GM04503 (cell line): ENCODE results near the gene VAPA.

Experiments
- DNase-seq: peaks from one replicate; pipeline ENCODE4 v3.0.0-alpha.2; 2012; ENCODE audit warnings: low read depth

VAPA gene

DNA sequence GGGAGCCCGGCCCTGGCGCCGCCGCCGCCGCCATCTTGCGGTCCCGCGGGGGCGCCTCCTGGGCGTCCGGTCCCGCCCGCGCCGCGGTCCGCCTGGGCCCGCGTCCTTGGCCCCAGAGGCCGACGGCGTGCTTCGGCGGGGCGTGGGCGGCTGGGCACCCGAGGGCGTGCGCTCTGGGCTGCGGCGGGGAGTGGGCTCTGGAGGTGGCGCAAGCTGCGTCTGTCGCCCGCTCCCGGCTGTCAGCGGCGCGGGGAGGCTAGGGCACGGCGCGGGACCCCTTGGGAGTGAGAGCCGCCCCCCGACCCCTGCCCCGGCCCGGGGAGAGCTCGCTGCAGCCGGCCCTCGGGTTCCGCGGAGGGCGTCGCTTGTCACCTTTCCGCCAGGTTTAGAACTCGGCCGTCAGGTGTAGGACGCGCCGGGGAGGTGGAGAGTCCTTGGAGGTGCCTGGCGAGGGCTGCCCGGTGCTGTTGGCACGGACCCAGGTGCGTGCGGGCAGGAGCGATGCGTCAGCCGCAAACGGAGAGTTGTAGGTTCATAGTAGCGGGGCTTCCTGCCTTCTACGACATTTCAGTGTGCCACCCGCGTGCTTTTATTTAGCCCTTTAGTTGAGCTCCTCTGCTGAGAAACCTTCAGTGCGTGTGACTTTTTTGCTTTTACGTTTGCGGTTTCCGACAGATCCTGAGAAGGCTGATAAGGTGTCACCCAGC, 921 bp downstream of the VAPA start:
- peak; percentile 29 for DNase-seq

DNA sequence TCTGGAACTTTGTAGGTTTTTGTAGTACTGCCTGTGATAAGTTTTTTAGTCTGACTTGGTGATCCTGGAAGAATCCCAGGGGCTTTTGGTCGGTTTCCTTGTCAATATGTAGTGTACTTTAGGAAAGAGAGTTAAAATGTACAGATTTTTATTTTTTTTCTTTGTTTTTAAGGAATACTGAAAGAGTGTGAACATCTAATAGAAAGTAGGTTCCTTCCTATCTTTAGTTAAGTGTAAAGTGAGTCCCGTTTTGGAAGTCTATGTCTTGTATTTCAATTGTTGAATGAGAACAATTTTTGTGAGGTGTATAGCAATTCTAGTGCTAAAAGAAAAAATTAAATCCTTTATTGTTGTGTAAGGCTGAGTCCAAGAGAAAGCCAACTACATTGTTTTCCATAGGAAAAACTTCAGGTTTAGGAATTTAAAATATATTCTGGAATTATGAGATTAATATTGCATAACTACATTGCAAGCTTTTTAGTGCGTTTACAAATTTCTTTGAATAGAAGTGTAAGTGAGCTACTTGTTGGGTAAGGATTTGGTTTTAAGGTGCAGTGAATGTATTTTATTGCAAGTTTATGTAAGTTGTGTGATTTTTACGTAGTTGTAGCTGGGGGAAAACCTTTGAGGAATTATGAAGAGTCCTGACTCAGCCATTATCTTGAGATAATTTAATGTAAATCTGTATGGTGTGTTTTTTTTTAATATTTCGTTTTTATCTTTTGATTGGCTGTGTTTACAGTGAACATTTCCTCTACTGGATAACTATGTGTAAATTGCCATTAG, 1.7 kb downstream of the VAPA start:
- DNase-seq: no peak

DNA sequence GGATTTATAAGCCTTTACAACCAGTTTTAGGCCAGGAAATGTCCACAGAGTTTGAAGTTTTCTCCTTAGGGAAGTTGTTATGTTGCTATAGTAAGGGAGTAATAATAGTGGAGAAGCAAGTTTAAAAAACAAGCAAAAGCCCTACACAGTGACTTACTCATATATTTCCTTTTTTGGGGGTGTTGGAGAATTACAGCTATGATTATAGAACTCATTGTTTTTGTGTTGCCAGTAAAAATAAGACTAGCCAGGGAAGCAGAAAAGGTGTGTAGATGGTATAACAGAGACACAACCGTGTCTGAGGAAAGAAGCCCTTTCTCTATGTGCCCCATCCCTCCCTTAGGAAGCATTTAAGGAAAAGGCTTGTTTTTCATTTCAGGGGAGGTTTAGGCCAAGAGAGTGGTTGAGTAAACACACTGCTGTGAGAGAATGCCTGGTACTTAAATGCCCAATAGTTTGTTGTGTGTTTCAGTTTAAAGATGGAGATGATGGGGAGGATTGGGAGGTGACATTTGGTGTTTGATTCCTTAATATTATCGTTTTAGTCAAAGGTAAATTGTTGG, 2.3 kb downstream of the VAPA start:
- no peak for DNase-seq

DNA sequence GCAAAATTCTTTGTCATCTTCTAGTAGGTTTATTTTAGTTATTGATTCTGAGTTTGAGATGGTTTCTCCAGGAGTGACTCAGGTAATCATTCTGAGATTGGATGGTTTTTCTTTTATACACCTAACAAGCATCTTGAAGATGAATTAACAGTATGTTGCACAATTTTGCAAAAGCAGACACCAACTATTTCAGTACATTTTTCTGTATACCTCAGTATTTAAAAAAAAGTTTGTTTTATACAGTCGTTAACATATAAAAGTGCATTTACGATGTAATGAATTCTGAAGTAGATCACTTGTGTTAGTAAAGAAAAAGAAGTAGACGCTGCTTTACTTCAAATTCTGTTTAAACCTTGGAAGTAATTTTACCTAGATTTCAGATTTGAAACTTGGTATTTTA, 3.0 kb downstream of the VAPA start:
- no peak for DNase-seq

DNA sequence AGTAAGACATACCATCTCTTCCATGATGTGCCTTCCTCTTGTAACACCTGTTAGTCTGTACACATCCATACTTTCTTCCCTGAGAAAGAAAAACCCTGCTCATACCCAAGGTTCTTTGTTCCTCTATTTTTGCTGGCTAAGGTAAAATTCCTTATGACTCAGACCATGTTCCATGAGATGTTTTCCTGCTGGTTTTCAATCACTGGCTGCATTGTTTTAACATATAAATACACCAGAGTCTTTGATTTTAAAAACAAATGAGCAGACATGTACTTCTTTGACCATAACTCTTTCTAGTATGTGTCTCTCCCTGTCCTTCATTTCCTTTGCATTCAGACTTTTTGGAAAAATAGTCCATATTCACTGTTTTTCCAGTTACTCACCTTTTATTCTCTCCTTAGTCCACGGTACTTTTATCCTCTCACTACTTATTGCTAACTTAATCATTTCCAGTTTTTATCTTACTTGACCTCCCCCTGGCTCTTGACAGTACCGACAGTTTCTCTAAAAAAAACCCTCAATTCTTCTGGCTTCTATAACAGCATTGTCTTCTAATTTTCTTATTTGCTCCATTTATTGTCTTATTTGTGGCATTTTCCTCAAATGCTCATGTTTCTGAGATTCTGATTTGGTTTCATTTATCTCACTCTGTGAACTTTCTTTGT, 4.3 kb downstream of the VAPA start:
- DNase-seq: no peak

DNA sequence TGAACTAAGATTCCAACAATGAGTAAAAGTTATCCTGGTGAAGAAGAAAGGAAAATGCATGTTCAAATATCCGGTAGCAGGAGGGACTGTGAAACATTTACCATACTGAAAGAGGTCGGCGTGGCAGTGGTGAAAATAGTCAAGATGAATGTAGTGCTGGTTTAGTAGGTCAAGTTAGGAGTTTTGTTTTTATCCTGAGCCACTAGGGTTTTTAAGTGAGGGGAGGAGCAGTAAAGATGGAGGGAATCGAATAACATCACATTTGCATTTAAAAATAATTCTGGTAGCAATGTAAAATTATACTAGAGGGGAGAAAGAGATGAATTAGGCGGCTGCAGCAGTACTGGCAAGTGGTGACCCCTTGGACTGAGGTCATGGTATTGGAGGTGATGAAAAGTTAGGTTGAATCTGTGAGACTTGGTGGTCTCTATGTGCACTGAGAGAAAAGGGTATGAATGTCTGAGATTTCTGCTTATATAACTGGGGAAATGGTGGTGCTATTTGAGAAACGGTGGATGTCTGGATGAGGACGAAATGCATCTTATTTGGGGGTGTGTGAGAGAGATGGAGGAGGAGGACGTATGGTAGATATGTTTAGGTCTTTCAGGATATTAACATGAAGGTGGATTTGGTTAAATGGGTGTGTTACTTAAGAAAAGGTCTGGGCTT, 5.9 kb downstream of the VAPA start:
- DNase-seq: no peak

DNA sequence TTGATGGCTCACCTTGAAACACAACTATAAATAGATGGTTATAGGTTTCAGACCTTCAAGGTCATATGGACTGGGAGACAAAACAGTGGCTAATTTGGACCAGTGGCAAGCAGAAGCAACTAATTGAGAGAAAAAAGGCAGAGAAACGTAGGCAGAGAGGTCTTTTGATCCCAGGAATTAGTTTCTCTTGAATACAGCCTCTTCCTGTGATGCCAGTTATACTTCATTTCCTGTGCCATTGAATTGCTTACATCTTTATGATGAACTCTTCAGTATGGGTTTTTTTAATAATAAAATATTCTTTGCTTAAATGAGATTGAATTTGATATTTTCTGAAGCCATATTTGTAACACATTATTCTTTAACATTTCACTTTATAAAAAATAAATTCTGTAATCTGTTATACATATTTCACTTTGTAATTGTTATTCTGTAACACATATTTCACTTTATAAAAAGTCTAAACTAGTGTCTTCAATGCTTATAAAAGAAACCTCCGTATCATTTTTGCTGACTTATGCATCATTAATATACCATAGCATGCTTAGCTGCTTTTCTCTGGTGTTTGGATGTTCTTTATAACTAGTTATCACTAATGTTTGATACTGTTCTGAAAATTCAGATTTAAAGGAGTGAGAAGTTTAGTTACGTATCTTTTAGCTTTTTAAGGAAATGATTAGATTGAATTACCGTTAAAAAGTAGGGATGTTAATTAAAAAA, 8.9 kb downstream of the VAPA start:
- DNase-seq: no peak

DNA sequence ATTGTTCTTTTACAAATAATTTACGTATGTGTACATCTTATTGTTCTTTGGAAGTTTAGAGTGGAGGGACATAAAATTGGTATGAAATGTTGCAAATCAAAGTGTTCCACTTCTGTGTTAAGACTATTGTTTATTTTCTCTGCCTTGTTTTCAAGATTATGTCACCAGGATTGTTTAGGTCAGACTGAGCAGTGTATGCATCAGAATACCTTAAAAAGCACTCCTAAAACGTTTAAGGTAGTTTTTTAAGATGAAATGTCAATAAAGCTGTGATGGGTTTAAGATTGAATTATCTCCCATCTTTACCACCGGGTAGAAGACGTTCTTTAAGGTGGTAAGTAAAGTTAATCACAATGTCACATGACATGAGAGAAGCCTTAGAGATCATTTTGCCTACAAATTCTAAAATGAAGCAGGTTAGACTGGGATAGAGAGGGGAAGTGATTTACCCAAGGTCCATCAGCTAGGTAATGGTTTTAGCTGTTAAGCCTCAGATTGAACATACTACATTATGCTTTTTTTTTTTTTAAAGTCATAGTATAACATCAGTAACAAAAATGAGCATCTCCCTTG, 10.6 kb downstream of the VAPA start:
- no peak for DNase-seq

DNA sequence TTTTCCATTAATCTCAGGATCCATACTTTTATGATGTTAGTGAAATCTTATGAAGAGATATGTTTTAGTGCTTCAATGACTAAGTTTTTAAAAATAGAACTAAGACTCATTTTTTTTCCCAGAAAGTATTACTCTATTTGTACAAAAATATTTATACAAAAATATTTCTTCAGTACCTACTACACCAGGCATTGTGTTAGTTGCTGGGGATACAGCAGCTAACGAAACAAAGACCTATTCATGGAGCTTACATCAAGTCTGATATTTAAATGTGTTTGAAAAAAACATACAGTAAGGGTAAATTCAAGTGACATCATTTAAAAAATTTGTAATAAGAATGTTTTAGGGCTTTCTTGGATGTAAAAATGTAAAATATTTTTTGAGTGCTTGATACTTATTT, 11.6 kb downstream of the VAPA start:
- DNase-seq: peak; percentile 22

DNA sequence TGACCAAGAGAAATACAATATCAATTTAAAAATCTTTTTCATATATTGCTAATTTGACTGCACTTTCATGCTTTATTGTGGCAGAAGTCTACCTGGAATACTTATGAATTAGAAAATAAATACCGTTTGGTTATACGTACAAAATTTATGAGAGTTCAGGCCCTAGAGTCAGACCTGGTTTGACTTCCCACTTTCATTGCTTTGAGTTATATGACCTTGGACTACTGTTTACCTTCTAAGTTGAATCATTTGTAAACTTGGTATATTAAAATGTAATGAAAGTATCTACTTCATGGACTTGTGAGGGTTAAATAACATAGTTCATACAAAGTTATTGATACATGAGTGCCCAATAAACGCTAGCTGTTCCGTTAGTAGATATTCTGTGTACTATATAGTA, 12.0 kb downstream of the VAPA start:
- DNase-seq: no peak

DNA sequence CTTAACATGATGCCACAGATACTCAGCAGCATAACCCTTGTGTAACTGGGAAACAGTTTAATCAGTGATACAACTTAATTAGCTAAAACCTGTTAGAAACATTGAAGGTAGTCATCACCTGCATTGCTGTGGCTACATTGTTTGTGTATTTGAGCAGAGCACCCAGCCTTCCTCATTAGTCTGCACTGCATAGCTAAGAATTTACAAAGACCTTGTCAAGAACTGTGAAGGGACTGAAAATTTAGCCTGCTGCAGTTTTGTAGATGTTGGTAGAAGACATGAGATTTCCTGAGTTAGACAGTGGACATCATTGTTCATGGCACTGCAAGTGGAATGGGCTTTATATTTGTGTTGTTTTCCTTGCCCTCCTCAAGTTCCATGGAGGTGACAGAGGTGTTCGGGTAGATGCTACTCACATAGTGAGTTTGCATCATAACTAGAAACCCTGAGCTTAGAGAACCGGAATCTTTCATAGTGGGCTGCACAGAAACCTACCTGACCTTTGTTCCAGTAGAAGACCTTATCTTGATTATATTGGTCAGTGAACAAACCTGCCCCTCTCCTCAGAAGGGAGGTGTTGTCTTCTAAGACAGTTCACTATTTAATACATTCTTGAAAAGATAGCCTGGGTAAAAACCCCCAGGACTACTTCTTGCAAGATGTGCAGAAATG, 12.5 kb downstream of the VAPA start:
- DNase-seq: no peak

DNA sequence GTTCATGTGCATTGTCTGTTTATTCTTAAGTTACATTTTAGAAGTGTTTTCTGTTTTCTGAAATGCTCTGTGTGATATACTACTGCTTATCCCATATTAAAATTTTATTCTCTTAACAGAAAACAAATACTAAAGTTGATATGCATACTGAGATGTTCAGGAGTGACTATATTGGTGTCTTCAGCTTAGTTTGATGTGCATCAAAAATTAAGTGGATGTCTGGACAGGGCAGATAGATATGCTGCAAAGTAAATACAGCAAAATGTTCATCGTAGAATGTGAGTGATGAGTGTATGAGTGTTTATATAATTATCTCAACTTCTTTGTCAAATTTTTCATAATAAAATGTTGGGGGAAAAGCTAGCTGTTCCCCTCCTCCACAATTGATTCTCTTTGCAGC, 13.2 kb downstream of the VAPA start:
- DNase-seq: no peak

DNA sequence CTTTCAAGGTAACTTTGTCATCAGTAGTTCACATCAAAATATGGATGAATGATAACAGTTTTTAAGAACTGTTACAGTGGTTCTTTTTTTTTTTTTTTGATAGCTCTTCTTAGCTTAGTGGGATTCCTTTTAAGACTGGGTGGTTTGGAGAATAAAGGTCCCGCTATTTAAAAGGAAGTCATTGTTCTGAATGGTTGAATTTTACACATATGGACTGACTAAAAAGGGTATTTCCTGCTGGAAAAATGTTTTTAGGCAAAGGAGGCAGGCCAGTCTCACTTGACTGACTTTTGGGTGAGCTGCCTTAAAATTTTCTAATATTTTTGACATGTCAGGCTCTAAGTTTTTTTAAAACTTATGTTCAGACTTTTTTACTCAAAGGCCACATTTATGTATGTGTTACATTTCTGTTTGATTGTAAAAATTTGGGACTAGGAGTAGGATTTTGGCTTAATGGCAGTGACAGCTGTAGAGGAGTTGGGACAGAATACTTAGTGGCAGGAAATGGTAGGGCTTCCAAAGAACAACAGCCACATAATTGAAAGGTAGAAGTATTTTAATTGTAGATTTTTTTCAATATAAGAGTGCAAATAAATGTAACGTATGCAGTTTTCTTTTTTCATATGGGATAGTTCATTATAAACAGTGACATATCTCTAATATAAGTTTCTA, 13.7 kb downstream of the VAPA start:
- no peak for DNase-seq

DNA sequence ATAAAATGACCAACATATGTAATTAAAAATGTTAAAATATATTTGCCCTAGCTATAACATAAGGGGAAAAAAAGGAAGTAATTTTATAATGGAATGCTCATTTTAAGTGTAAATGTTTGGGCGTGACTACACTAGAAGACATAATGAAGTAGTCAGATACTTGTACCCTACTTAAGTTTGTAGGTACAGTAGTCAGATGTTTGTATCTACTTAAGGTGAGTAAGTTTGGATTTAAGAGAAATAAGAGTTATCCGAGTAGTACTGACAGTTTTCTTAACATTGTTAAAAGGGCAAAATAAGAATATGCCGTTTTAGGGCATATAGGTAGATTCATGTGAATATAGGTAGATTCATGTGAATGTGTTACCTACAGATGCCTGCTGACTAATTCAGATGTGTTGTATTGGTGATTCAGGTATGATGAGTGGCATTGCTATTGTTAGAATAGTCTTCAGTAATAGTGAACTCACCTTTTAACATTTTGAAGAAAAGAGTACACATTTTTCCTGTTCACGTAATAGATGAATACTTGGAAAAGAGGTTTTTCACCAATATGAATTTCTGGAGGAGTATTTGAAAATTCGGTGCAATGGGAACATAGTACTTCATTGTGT, 14.9 kb downstream of the VAPA start:
- DNase-seq: no peak

DNA sequence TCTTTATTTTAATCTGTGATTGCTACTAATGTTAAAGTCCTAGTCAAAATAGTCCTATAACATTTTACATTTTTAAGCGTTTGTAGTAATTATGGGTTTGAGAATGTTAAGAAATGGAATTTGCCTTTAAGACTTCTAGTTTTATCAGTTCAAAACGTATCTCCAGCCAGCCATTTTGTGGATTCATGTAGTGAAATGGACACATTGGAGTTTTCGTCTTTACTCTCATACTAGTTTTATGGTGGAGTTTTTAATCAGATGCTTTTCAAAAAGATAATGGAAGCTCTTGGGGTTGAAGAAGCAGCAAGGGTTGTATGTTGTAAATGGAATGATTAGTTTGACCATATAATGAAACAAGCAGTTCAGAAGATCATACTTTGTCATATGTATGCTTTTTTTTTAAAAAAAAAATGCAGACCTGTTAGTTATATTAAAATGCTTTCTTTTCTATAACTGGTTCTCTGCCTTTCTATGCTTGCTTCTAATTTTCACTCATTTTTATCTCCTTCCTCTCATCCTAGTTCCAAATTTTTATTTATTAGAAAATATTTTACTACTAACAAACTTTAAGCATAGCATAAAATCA, 16.6 kb downstream of the VAPA start:
- no peak for DNase-seq

DNA sequence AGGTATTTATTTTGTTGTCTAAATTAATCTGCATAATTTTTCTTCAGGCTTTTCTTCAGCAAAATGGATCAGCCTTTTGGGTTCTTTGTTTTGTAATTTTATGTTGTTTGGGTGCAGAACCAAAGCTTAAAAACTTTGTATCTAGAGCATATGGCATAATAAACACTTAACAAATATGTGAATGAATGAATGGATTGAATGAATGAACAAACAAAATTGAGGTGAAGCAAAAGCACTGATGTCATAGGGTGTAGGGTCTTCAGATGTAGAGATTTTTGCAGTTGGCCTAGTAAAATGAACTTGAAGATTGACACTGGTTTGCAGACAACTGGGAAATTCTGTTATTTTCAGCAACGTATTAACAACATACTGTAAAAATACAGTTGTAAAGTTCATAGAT, 17.3 kb downstream of the VAPA start:
- no peak for DNase-seq

DNA sequence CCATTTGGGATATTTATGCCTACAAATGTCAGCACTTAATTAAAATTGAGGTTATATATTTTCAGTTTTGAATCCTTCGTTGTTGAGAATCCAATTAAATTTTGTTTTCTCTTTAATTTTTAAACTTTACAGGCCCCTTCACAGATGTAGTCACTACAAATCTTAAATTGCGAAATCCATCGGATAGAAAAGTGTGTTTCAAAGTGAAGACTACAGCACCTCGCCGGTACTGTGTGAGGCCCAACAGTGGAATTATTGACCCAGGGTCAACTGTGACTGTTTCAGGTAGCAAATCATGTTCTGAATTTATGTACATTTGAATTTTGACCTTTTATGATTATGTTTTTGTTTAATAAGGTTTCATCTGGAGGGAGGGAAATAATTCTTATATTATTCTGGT, 17.9 kb downstream of the VAPA start:
- DNase-seq: no peak

DNA sequence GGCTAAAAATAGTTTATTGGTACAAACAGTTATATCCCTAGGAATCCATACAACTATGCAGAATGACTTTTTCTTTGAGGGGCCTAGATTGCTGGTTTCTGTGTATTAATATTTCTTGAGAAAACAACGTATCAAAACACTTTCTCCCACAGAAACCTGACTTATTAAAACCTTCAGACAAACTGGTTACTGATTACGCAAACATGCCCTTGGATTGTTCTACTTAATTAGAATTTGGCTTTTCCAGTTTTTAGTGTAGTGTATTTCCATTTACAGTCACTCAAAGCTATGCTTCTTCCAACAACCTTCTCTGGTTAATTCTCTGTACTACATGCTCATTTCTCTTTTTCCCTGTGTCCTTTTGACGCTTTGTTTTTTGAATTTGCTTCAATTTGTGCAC, 20.0 kb downstream of the VAPA start:
- DNase-seq: no peak

DNA sequence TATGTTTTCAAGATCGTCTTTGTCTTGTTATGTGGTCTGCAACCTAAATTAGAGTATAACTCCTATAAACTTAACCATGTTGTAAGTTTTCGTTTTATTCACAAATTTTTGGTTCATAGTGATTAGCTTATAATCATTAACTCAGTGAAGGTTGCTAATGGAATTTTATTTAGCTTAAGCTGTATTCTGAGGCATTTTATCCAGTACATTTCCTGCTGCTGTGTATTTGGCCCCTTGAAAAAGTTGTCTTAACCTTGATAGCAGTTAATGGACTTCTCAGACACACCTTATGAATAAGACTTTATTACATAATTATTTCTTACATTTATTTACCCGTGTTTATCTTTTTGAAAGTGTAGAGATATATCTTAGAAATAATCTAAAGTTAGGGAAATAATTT, 20.5 kb downstream of the VAPA start:
- no peak for DNase-seq
